ENCODE results near the gene UBA6.

Gene UBA6

GRCh38 chr4:67576538-67576937 lies 124.4 kb downstream of the UBA6 start:
- Histone ChIP-seq H3K36me3 (no peaks in the 10 kb centered on the region), H3K4me3 (ENCODE audit: low read depth, low read length) (no peak overlapping the region), H3K9me3 (no peaks in the 10 kb centered on the region), H3K4me1 (no peaks in the 10 kb centered on the region; the same call in 1 of the 2 replicates), H3K27me3 (no peaks in the 10 kb centered on the region; the same call in 1 of the 2 replicates)
- no peak for DNase-seq
- TF ChIP-seq CTCF (IDR thresholded peaks at IDR 0.05; ENCODE audit: low read depth, low read length) = no peak

- no peak overlapping the region for H3K4me3 ChIP-seq (ENCODE audit: low read depth, low read length)
These were observed 124.9 kb downstream of the UBA6 start for GRCh38 chr4:67576059-67576466.

GRCh38 chr4:67575232-67576058 lies 125.5 kb downstream of the UBA6 start:
- Histone ChIP-seq H3K27me3 (no peaks in the 10 kb centered on the region; the same call in 1 of the 2 replicates), H3K4me1 (no peaks in the 10 kb centered on the region; the same call in 1 of the 2 replicates), H3K9me3 (no peaks in the 10 kb centered on the region), H3K36me3 (no peaks in the 10 kb centered on the region), H3K4me3 (ENCODE audit: low read depth, low read length) (no peak overlapping the region)
- TF ChIP-seq CTCF (IDR thresholded peaks at IDR 0.05; ENCODE audit: low read depth, low read length) = no peak
- no peak for DNase-seq

More at GRCh38 chr4:67576059-67576466, 124.9 kb downstream of the UBA6 start:
- no peak for DNase-seq
- Histone ChIP-seq H3K4me1 (no peaks in the 10 kb centered on the region; the same call in 1 of the 2 replicates), H3K36me3 (no peaks in the 10 kb centered on the region), H3K27me3 (no peaks in the 10 kb centered on the region; the same call in 1 of the 2 replicates), H3K9me3 (no peaks in the 10 kb centered on the region)
- TF ChIP-seq CTCF (IDR thresholded peaks at IDR 0.05; ENCODE audit: low read depth, low read length) = no peak

GRCh38 chr4:67573193-67573592 lies 127.8 kb downstream of the UBA6 start:
- no peak for TF ChIP-seq CTCF (IDR thresholded peaks at IDR 0.05; ENCODE audit: low read depth, low read length)
- Histone ChIP-seq H3K4me1 (no peaks in the 10 kb centered on the region; the same call in 1 of the 2 replicates), H3K27me3 (no peaks in the 10 kb centered on the region), H3K4me3 (ENCODE audit: low read depth, low read length) (no peak overlapping the region), H3K9me3 (no peaks in the 10 kb centered on the region), H3K36me3 (no peaks in the 10 kb centered on the region)
- no peak for DNase-seq

- Histone ChIP-seq H3K9me3 (no peaks in the 10 kb centered on the region), H3K4me1 (no peaks in the 10 kb centered on the region; the same call in 1 of the 2 replicates), H3K4me3 (ENCODE audit: low read depth, low read length) (no peak overlapping the region), H3K36me3 (no peaks in the 10 kb centered on the region), H3K27me3 (no peaks in the 10 kb centered on the region)
- no peak for TF ChIP-seq CTCF (IDR thresholded peaks at IDR 0.05; ENCODE audit: low read depth, low read length)
- DNase-seq = no peak
These were observed 129.0 kb downstream of the UBA6 start for GRCh38 chr4:67571975-67572374.

GRCh38 chr4:67570537-67570936 lies 130.4 kb downstream of the UBA6 start:
- Histone ChIP-seq H3K4me3 (ENCODE audit: low read depth, low read length) (no peak overlapping the region), H3K27me3 (no peaks in the 10 kb centered on the region), H3K9me3 (no peaks in the 10 kb centered on the region), H3K4me1 (no peaks in the 10 kb centered on the region; the same call in 1 of the 2 replicates), H3K36me3 (no peaks in the 10 kb centered on the region)
- no peak for DNase-seq
- no peak for TF ChIP-seq CTCF (IDR thresholded peaks at IDR 0.05; ENCODE audit: low read depth, low read length)

All from BE2C (cell line).